ENCODE measurements around the gene RAB8B. TPM values are rescaled to one million over a fixed set of nuclear protein-coding genes. Genes with fewer than 3 reads are reported as not detected.
A peak's percentile ranks its signal among the peaks of the same experiment; 100 is the strongest.

The RAB8B gene
- total and polyA plus RNA-seq, 9 of the 15 experiments (the other 6 are each of a cell fraction or from before 2014, with no cell fraction given) = 7.8 to 32.1 (median 24.2) TPM

DNA sequence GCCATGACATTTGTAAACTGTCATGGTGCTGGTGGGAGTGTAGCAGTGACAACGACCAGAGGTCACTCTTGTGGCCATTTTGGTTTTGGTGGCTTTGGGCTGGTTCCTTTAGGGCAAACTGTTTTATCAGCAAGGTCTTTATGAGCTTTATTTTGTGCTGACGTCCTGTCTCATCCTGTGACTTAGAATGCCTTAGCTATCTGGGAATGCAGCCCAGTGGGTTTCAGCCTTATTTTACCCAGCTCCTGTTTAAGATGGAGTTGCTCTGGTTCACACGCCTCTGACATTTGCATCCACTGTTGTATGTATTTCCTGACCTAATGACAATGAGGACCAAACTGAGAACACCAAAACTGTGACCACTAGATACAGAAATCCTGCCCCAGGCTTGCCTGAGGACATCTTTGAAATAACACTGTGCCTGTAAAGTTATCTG lies 37.6 kb downstream of the RAB8B start (continued):
- no peak for TF ChIP-seq NRF1 (conservative IDR thresholded peaks at IDR 0.05 in 1 of 2, IDR thresholded peaks at IDR 0.05 in 1 of 2)
- TF ChIP-seq ZNF644 (tag; IDR thresholded peaks at IDR 0.05; ENCODE audit: low read depth) = peak; percentile 98
- no peak for TF ChIP-seq MAFK (IDR thresholded peaks at IDR 0.05; ENCODE audit: low read length)
- peak; percentile 78; the same call in 1 of the 2 replicates for TF ChIP-seq FOXJ2 (tag; IDR thresholded peaks at IDR 0.05)
- TF ChIP-seq BCL6 (CRISPR knock-in tag; IDR thresholded peaks at IDR 0.05) = peak; percentile 95
- peak; percentile 73; the same call in 1 of the 2 replicates for TF ChIP-seq PPARD (CRISPR knock-in tag; IDR thresholded peaks at IDR 0.05)
- peak; percentile 90 for TF ChIP-seq DIDO1 (tag; IDR thresholded peaks at IDR 0.05; ENCODE audit: low read depth)
- TF ChIP-seq PKNOX1 (IDR thresholded peaks at IDR 0.05) = peak; percentile 26; the same call in 1 of the 2 replicates
- no peak for TF ChIP-seq RNF219 (CRISPR knock-in tag; IDR thresholded peaks at IDR 0.05)
- TF ChIP-seq PHTF2 (CRISPR knock-in tag; IDR thresholded peaks at IDR 0.05) = no peak
- TF ChIP-seq OTX1 (CRISPR knock-in tag; IDR thresholded peaks at IDR 0.05) = peak; percentile 93
- TF ChIP-seq, protein P1, sequence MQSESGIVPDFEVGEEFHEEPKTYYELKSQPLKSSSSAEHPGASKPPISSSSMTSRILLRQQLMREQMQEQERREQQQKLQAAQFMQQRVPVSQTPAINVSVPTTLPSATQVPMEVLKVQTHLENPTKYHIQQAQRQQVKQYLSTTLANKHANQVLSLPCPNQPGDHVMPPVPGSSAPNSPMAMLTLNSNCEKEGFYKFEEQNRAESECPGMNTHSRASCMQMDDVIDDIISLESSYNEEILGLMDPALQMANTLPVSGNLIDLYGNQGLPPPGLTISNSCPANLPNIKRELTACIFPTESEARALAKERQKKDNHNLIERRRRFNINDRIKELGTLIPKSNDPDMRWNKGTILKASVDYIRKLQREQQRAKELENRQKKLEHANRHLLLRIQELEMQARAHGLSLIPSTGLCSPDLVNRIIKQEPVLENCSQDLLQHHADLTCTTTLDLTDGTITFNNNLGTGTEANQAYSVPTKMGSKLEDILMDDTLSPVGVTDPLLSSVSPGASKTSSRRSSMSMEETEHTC (IDR thresholded peaks at IDR 0.05) = no peak
- TF ChIP-seq TFAP4 (CRISPR knock-in tag; IDR thresholded peaks at IDR 0.05; ENCODE audit: borderline replicate concordance) = no peak
- TF ChIP-seq MLLT1 (IDR thresholded peaks at IDR 0.05) = no peak
